Tibial nerve (tissue), 3 donors: ENCODE measurements around the gene ADGRG4.

Experiments
- POLR2A ChIP-seq, 2 donors: fragments of 450-650 bp; IDR thresholded peaks; one replicate each; pipeline ENCODE4 v1.6.1; 2017; ENCODE audit warnings: antibody characterized with exemption in 2 of 2, mild to moderate bottlenecking in 2 of 2, moderate library complexity in 2 of 2
- TF ChIP-seq, protein P1 (sequence below), 5 experiments: fragments of 200-600 bp in 3 of 5; fragments of 450-650 bp in 2 of 5; sonication (generic) in 3 of 5; IDR thresholded peaks; one replicate each; pipeline ENCODE4 v1.5.1; 2016 to 2019; ENCODE audit warnings: antibody characterized with exemption in 5 of 5, mild to moderate bottlenecking in 3 of 5, moderate library complexity in 2 of 5

DNA sequence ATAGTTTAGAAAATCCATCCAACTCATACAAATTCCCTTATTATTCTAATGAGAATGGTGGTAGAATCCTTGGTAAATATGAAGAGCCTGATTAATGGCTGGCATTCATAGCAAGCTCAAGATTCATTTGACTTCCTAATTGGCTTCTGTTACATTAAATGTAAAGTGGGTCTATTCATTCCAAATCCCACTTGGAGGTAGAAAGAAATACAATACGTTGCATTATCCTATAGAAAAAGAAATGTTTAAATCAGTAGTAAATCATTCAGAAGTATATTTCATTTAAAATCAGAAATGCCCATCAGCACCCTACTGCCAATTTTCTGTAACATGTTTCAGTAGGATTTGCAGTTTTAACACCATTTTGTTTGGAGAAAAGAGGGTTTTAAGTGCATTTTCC lies 6.7 kb downstream of the ADGRG4 start:
- TF ChIP-seq, protein P1, sequence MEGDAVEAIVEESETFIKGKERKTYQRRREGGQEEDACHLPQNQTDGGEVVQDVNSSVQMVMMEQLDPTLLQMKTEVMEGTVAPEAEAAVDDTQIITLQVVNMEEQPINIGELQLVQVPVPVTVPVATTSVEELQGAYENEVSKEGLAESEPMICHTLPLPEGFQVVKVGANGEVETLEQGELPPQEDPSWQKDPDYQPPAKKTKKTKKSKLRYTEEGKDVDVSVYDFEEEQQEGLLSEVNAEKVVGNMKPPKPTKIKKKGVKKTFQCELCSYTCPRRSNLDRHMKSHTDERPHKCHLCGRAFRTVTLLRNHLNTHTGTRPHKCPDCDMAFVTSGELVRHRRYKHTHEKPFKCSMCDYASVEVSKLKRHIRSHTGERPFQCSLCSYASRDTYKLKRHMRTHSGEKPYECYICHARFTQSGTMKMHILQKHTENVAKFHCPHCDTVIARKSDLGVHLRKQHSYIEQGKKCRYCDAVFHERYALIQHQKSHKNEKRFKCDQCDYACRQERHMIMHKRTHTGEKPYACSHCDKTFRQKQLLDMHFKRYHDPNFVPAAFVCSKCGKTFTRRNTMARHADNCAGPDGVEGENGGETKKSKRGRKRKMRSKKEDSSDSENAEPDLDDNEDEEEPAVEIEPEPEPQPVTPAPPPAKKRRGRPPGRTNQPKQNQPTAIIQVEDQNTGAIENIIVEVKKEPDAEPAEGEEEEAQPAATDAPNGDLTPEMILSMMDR (IDR thresholded peaks at IDR 0.05) = no peak
- no peak for TF ChIP-seq POLR2A (IDR thresholded peaks at IDR 0.05)
